ENCODE results near the gene CRTC1.

DNA sequence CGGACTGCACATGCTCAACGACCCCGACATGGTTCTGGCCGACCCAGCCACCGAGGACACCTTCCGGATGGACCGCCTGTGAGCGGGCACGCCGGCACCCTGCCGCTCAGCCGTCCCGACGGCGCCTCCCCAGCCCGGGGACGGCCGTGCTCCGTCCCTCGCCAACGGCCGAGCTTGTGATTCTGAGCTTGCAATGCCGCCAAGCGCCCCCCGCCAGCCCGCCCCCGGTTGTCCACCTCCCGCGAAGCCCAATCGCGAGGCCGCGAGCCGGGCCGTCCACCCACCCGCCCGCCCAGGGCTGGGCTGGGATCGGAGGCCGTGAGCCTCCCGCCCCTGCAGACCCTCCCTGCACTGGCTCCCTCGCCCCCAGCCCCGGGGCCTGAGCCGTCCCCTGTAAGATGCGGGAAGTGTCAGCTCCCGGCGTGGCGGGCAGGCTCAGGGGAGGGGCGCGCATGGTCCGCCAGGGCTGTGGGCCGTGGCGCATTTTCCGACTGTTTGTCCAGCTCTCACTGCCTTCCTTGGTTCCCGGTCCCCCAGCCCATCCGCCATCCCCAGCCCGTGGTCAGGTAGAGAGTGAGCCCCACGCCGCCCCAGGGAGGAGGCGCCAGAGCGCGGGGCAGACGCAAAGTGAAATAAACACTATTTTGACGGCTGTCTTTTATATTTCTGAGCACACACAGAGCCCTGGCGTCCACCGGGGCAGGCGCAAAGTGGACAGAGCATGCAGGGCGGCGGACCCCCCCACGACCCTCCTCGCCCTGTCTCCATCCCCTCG is 94.0 kb downstream of the CRTC1 start:
- TF ChIP-seq, protein P1, sequence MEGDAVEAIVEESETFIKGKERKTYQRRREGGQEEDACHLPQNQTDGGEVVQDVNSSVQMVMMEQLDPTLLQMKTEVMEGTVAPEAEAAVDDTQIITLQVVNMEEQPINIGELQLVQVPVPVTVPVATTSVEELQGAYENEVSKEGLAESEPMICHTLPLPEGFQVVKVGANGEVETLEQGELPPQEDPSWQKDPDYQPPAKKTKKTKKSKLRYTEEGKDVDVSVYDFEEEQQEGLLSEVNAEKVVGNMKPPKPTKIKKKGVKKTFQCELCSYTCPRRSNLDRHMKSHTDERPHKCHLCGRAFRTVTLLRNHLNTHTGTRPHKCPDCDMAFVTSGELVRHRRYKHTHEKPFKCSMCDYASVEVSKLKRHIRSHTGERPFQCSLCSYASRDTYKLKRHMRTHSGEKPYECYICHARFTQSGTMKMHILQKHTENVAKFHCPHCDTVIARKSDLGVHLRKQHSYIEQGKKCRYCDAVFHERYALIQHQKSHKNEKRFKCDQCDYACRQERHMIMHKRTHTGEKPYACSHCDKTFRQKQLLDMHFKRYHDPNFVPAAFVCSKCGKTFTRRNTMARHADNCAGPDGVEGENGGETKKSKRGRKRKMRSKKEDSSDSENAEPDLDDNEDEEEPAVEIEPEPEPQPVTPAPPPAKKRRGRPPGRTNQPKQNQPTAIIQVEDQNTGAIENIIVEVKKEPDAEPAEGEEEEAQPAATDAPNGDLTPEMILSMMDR (IDR thresholded peaks at IDR 0.05), result no peak
- TF ChIP-seq POLR2AphosphoS5 (IDR thresholded peaks at IDR 0.05), result no peak
- TF ChIP-seq EP300 (IDR thresholded peaks at IDR 0.05), result no peak
